CD8-positive, alpha-beta memory T cell (primary cell): ENCODE results near the gene RAET1G. TPM values are rescaled to one million over a fixed set of nuclear protein-coding genes. Genes with fewer than 3 reads are reported as not detected.
"Not testable (repeated sequence)": the region's sequence is repeated elsewhere in the genome, so short reads cannot be mapped to it uniquely, and the experiment has no call there.

Experiments used
- CTCF ChIA-PET: fragments of 350-600 bp; sonication (Branson Sonifier 250); formaldehyde crosslinking; loops from one replicate; lab custom pipeline; 2021; ENCODE audit warnings: antibody characterized with exemption; lab: Charles Lee
- POLR2A ChIA-PET: fragments of 350-600 bp; sonication (Branson Sonifier 250); formaldehyde crosslinking; loops from one replicate; lab custom pipeline; 2021; ENCODE audit warnings: antibody characterized with exemption; lab: Charles Lee
- DNase-seq, 5 donors: peaks; one replicate each; pipeline versions ENCODE4 v3.0.0 to v3.0.0-alpha.2; 2020 to 2022; ENCODE audit warnings: mixed read lengths in 1 of 5
- H3K27ac ChIP-seq: one replicate; pipeline ENCODE4 v1.7.0; 2013; ENCODE audit warnings: low read depth, mild to moderate bottlenecking, low read length, moderate library complexity
- H3K27me3 ChIP-seq: 2 replicates; pipeline ENCODE4 v1.7.0; 2013; ENCODE audit warnings: low read length, mild to moderate bottlenecking; ENCODE audit not compliant: insufficient read depth, poor library complexity, severe bottlenecking
- H3K36me3 ChIP-seq: 2 replicates; pipeline ENCODE4 v1.7.0; 2013; ENCODE audit warnings: mild to moderate bottlenecking, low read length, moderate library complexity; ENCODE audit not compliant: insufficient read depth
- H3K4me1 ChIP-seq: 2 replicates; pipeline ENCODE4 v1.7.0; 2013; ENCODE audit warnings: mild to moderate bottlenecking, low read length, moderate library complexity; ENCODE audit not compliant: insufficient read depth
- H3K4me3 ChIP-seq: 2 replicates; pipeline ENCODE4 v1.7.0; 2013; ENCODE audit warnings: mild to moderate bottlenecking, low read length
- H3K9me3 ChIP-seq: 2 replicates; pipeline ENCODE4 v1.7.0; 2013; ENCODE audit warnings: mild to moderate bottlenecking, low read length
- H3K27ac Mint-ChIP-seq, 8 donors: one replicate each; pipeline ENCODE4 v1.8.0; 2020 to 2021; ENCODE audit warnings: mixed read lengths in 8 of 8, mild to moderate bottlenecking in 6 of 8, inconsistent platforms in 3 of 8, moderate library complexity in 3 of 8
- H3K27me3 Mint-ChIP-seq, 2 donors: one replicate each; pipeline ENCODE4 v1.8.0; 2020 to 2021; ENCODE audit warnings: mixed read lengths in 2 of 2, mild to moderate bottlenecking in 1 of 2, moderate library complexity in 1 of 2
- H3K36me3 Mint-ChIP-seq, 3 donors: one replicate each; pipeline ENCODE4 v1.8.0; 2020 to 2021; ENCODE audit warnings: mixed read lengths in 3 of 3, inconsistent platforms in 1 of 3, mild to moderate bottlenecking in 1 of 3
- H3K4me1 Mint-ChIP-seq, 3 donors: one replicate each; pipeline ENCODE4 v1.8.0; 2020 to 2021; ENCODE audit warnings: mixed read lengths in 3 of 3, inconsistent platforms in 1 of 3, mild to moderate bottlenecking in 1 of 3
- H3K4me3 Mint-ChIP-seq, 7 donors: one replicate each; pipeline ENCODE4 v1.8.0; 2020 to 2021; ENCODE audit warnings: mixed read lengths in 7 of 7, mild to moderate bottlenecking in 6 of 7, moderate library complexity in 4 of 7, inconsistent platforms in 2 of 7
- H3K9me3 Mint-ChIP-seq, 5 donors: one replicate each; pipeline ENCODE4 v1.8.0; 2020 to 2022; ENCODE audit warnings: mixed read lengths in 5 of 5, mild to moderate bottlenecking in 3 of 5, moderate library complexity in 2 of 5, inconsistent platforms in 1 of 5
- polyA plus RNA-seq: library from polyadenylated mRNA; unstranded; fragments of 300-500 nt; fragmentation: Illumina TruSeq; gene quantifications from one replicate; pipeline ENCODE4 v1.2.3, GENCODE V29; 2021
- total RNA-seq, 2 experiments: library from RNA; stranded (reverse); gene quantifications; one replicate each; pipeline ENCODE4 v1.2.3, GENCODE V29; 2021

The RAET1G gene
- total and polyA plus RNA-seq, 3 experiments from 2014 or later, result not detected

DNA sequence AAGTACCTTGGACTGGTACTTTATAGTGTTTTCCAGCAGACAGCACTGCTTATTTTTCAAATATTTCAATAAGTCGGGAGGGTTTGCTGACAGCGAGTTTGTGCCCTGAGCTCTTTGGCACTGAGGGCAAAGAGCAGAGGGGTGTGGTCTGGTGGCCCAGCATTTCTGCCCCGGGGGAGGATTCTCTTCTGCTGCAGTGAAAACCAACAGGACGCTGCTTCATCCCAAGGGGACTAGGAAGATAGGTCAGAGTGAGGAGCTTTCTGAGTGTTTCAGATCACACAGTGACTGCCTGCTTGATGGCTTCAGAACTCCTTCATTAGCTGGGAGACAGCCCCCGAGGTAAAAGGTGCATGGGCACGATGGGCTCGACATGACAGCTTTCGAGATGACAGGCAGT lies 27.5 kb upstream of the RAET1G start:
- no peaks in the 10 kb centered on the region for H3K9me3 ChIP-seq
- ChIA-PET POLR2A (no interaction called here), CTCF (interaction anchor here (1.0 kb wide), 1 partner anchor 121 kb away, joined by 3 read pairs; no protein-coding TSS in a partner anchor)
- Mint-ChIP-seq H3K4me1 (peaks cover 7 to 12% (median 7%) of the 10 kb centered on the region in 3 donors), H3K36me3 (no peaks in the 10 kb centered on the region), H3K4me3 (no peak overlapping the region), H3K27me3 (peaks cover 44 to 58% of the 10 kb centered on the region in 2 donors), H3K27ac (no peak overlapping the region), H3K9me3 (no peaks in the 10 kb centered on the region)
- no peak overlapping the region for H3K27ac ChIP-seq
- no peak for DNase-seq
- peaks cover 25% of the 10 kb centered on the region for H3K27me3 ChIP-seq
- H3K36me3 ChIP-seq, result no peaks in the 10 kb centered on the region
- no peak overlapping the region for H3K4me3 ChIP-seq
- no peaks in the 10 kb centered on the region for H3K4me1 ChIP-seq

DNA sequence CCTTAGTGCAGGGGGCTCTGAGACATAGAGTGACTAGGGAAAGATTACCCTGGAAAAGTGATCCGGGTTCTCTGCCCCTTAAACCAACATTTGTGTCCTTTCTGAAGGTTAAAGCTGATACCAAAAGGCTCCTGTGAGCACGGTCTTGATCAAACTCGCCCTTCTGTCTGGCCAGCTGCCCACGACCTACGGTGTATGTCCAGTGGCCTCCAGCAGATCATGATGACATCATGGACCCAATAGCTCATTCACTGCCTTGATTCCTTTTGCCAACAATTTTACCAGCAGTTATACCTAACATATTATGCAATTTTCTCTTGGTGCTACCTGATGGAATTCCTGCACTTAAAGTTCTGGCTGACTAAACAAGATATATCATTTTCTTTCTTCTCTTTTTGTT lies 25.7 kb upstream of the RAET1G start:
- no peak for DNase-seq
- Mint-ChIP-seq H3K4me1 (peaks cover 0 to 4% (median 1%) of the 10 kb centered on the region in 3 donors), H3K27me3 (peaks cover 37 to 49% of the 10 kb centered on the region in 2 donors), H3K36me3 (no peaks in the 10 kb centered on the region), H3K9me3 (no peaks in the 10 kb centered on the region), H3K27ac (no peak overlapping the region), H3K4me3 (no peak overlapping the region)
- H3K4me1 ChIP-seq, result no peaks in the 10 kb centered on the region
- H3K4me3 ChIP-seq, result no peak overlapping the region
- H3K9me3 ChIP-seq, result no peaks in the 10 kb centered on the region
- ChIA-PET POLR2A (no interaction called here), CTCF (no interaction called here)
- H3K36me3 ChIP-seq, result no peaks in the 10 kb centered on the region
- no peak overlapping the region for H3K27ac ChIP-seq
- H3K27me3 ChIP-seq, result peaks cover 21% of the 10 kb centered on the region

DNA sequence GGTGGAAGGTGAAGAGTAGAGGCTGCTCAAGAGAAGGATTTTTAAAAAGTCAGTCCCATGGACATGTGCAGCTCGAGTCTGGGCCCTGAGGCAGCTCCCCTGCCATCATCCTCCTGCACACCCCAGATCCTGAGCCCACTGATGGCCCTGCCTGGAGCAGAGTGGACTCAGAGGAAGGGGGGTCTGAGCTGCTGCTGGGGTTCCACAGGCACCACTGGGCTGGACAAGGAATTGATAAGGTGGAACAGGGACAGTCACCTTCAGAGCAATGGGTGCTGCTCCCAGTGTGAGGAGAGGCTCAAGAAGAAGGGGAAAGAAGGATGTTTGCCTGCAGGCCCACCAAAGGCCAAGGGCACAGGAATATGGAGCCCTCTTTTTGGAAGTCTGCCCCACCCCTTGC lies 25.1 kb upstream of the RAET1G start:
- Mint-ChIP-seq H3K9me3 (no peaks in the 10 kb centered on the region), H3K4me1 (peaks cover 0 to 2% (median 0%) of the 10 kb centered on the region in 3 donors), H3K27ac (no peak overlapping the region), H3K4me3 (no peak overlapping the region), H3K36me3 (no peaks in the 10 kb centered on the region), H3K27me3 (peaks cover 30 to 43% of the 10 kb centered on the region in 2 donors)
- Histone ChIP-seq H3K36me3 (no peaks in the 10 kb centered on the region), H3K27ac (no peak overlapping the region), H3K9me3 (no peaks in the 10 kb centered on the region), H3K27me3 (peaks cover 16% of the 10 kb centered on the region), H3K4me3 (no peak overlapping the region), H3K4me1 (no peaks in the 10 kb centered on the region)
- POLR2A ChIA-PET, result no interaction called here
- no peak for DNase-seq
- CTCF ChIA-PET, result no interaction called here

DNA sequence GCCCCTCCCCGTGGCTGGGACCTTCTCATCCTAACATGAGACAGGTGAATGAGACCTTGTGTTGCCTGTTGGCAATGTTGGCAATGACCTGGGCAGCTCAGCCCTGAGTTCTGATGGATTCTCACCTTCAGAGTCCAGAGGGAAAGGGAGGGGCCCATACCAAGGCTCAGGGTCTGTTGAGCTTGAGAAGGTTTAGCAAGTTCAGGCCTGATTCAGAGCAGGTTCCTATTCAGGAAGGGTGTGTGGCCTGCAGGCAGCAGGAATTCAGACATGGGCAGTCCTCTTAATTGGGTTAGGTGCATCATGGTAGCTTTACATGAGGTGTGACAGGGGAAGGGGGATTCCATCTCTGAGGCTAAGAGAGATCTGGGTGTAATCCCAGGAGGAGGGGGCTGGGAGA lies 24.6 kb upstream of the RAET1G start:
- DNase-seq, H3K4me3 Mint-ChIP-seq, H3K4me1 ChIP-seq, H3K9me3 ChIP-seq, POLR2A ChIA-PET, H3K4me1 Mint-ChIP-seq, H3K9me3 Mint-ChIP-seq, CTCF ChIA-PET, H3K36me3 ChIP-seq, H3K27ac ChIP-seq, H3K27ac Mint-ChIP-seq, H3K36me3 Mint-ChIP-seq, H3K4me3 ChIP-seq: not testable (repeated sequence)
- peaks cover 12% of the 10 kb centered on the region for H3K27me3 ChIP-seq
- H3K27me3 Mint-ChIP-seq, result peaks cover 26 to 39% of the 10 kb centered on the region in 2 donors

DNA sequence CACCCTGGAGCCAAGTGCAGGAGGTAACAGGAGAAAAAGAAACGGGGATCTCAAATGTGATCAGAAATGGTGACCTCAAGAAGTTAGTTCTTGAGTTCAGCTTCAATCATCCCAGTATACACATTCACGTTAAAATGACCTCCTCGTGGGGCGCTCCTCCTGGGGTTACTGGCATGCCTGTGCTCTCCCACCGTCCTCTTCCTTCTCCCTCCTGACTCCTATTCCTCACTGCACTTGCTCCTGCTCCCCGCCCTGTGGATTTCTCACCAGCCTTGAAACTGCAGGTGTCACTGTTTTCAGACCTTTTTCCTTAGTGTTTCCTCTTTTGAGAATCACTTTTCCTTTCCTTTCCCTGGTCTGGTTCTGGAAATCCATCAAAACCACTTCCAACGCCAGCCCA lies 23.7 kb upstream of the RAET1G start:
- H3K27me3 Mint-ChIP-seq, result peaks cover 21 to 33% of the 10 kb centered on the region in 2 donors
- CTCF ChIA-PET, result not testable (repeated sequence)

DNA sequence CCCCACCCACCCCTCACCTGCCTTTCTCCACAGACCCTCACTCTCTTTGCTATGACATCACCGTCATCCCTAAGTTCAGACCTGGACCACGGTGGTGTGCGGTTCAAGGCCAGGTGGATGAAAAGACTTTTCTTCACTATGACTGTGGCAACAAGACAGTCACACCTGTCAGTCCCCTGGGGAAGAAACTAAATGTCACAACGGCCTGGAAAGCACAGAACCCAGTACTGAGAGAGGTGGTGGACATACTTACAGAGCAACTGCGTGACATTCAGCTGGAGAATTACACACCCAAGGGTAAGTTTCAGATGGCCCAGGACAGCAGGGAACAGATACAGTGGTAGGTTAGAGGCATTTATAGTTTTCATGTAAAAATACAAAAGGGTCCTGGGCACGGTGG lies 22.4 kb upstream of the RAET1G start:
- peaks cover 16 to 27% of the 10 kb centered on the region in 2 donors for H3K27me3 Mint-ChIP-seq
- H3K4me3 ChIP-seq, result not testable (repeated sequence)

More for the DNA sequence above, 23.7 kb upstream of the RAET1G start:
- H3K4me1 Mint-ChIP-seq, POLR2A ChIA-PET, H3K9me3 Mint-ChIP-seq, H3K36me3 Mint-ChIP-seq, H3K4me1 ChIP-seq, H3K27me3 ChIP-seq, H3K36me3 ChIP-seq, DNase-seq, H3K4me3 ChIP-seq, H3K27ac ChIP-seq, H3K9me3 ChIP-seq, H3K27ac Mint-ChIP-seq: not testable (repeated sequence)
- peak overlapping the region in 1 of 7 donors; percentile 67 for H3K4me3 Mint-ChIP-seq

DNA sequence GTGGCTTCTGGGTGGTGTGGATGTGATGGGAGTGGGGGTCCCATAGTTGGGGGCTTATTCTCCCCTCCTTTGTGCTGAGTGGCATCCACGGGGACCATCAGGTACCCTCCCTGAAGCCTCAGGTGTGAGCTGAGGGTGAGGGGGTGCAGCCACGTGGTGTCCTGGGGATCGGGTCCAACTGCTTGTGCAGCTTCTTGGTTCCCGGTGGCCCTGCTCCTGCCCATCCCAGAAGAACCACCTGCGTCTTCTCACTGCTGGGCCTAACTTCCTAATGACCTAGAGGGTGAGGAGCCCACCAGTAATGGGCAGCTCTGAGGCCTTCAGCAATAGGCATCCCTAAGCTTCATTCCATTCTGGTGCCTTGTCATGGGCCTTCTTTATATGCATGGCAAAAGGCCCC lies 20.4 kb upstream of the RAET1G start:
- DNase-seq, H3K36me3 Mint-ChIP-seq, H3K36me3 ChIP-seq, H3K27ac ChIP-seq, H3K9me3 ChIP-seq, POLR2A ChIA-PET, H3K4me3 ChIP-seq, H3K9me3 Mint-ChIP-seq: not testable (repeated sequence)
- peaks cover 25 to 34% of the 10 kb centered on the region in 2 donors for H3K27me3 Mint-ChIP-seq
- peak overlapping the region in 5 of 8 donors; percentile 42 to 96 (median 84) for H3K27ac Mint-ChIP-seq
- peaks cover 20 to 41% (median 20%) of the 10 kb centered on the region in 3 donors for H3K4me1 Mint-ChIP-seq
- Histone ChIP-seq H3K4me1 (peaks cover 20% of the 10 kb centered on the region), H3K27me3 (peaks cover 25% of the 10 kb centered on the region)
- CTCF ChIA-PET, result interaction anchor here (0.9 kb wide), 1 partner anchor 73 kb away, joined by 3 read pairs; no protein-coding TSS in a partner anchor
- H3K4me3 Mint-ChIP-seq, result peak overlapping the region; percentile 47 to 94 (median 93)

More for the DNA sequence above, 22.4 kb upstream of the RAET1G start:
- H3K4me3 Mint-ChIP-seq, CTCF ChIA-PET, H3K36me3 ChIP-seq, POLR2A ChIA-PET, H3K9me3 ChIP-seq, H3K27me3 ChIP-seq, H3K36me3 Mint-ChIP-seq, H3K9me3 Mint-ChIP-seq, H3K27ac ChIP-seq, DNase-seq, H3K4me1 ChIP-seq: not testable (repeated sequence)
- H3K27ac Mint-ChIP-seq, result peak overlapping the region in 1 of 8 donors; percentile 50
- H3K4me1 Mint-ChIP-seq, result peaks cover 11 to 23% (median 13%) of the 10 kb centered on the region in 3 donors

DNA sequence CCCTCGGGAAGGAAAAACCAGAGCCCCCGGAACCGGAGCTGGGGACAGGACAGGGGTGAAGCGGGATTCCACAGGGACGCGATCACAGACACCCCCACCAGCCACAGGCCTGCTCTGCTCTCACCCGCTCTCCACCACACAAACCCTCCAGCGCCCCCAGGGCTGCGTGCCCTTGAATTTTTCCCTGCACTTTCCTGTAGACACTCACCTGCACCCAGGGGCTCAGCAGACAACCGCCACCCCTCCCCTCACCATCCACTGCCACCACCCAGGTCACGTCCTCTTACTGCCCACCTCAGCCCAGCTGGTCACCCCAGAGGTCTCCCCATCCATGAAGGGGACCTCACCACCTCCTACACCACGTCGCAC lies 19.5 kb upstream of the RAET1G start:
- Mint-ChIP-seq H3K4me1 (peaks cover 24 to 48% (median 29%) of the 10 kb centered on the region in 3 donors), H3K9me3 (no peaks in the 10 kb centered on the region), H3K27me3 (peaks cover 29 to 32% of the 10 kb centered on the region in 2 donors), H3K4me3 (peak overlapping the region; percentile 82 to 95 (median 94)), H3K27ac (peak overlapping the region in 6 of 8 donors; percentile 68 to 91 (median 78)), H3K36me3 (peaks cover 0 to 4% (median 0%) of the 10 kb centered on the region in 3 donors)
- Histone ChIP-seq H3K27me3 (peaks cover 31% of the 10 kb centered on the region), H3K9me3 (no peaks in the 10 kb centered on the region), H3K4me3 (peak overlapping the region; percentile 83), H3K27ac (no peak overlapping the region), H3K36me3 (no peaks in the 10 kb centered on the region), H3K4me1 (peaks cover 28% of the 10 kb centered on the region)
- no peak for DNase-seq
- POLR2A ChIA-PET, result no interaction called here
- CTCF ChIA-PET, result no interaction called here
